Activated T-helper 9 cell treated with anti-CD3 and anti-CD28 coated beads, Interleukin-2, amount 50 U/mL, for 16 hours (primary cell): ENCODE measurements around the gene SHC3.

ENCODE experiments used
- DNase-seq: peaks from one replicate; pipeline ENCODE4 v3.0.0-alpha.2; 2020; ENCODE audit warnings: low read depth

The SHC3 gene

GRCh38 chr9:89109666-89110065 lies 69.0 kb downstream of the SHC3 start:
- DNase-seq, result no peak

- no peak for DNase-seq
These were observed 71.2 kb downstream of the SHC3 start for GRCh38 chr9:89107406-89107805.

- no peak for DNase-seq
These were observed 72.3 kb downstream of the SHC3 start for GRCh38 chr9:89106224-89106851.

- no peak for DNase-seq
These were observed 73.8 kb downstream of the SHC3 start for GRCh38 chr9:89104821-89105220.

GRCh38 chr9:89097219-89097618 lies 81.4 kb downstream of the SHC3 start:
- DNase-seq, result no peak

GRCh38 chr9:89096807-89097206 lies 81.8 kb downstream of the SHC3 start:
- DNase-seq, result no peak

- DNase-seq, result no peak
These were observed 82.7 kb downstream of the SHC3 start for GRCh38 chr9:89095761-89096528.

- DNase-seq, result no peak
These were observed 85.2 kb downstream of the SHC3 start for GRCh38 chr9:89093201-89093975.

- no peak for DNase-seq
These were observed 89.4 kb downstream of the SHC3 start for GRCh38 chr9:89089176-89089575.

GRCh38 chr9:89083626-89084025 lies 95.0 kb downstream of the SHC3 start:
- DNase-seq, result no peak

GRCh38 chr9:89080193-89080592 lies 98.4 kb downstream of the SHC3 start:
- no peak for DNase-seq

- no peak for DNase-seq
These were observed 99.2 kb downstream of the SHC3 start for GRCh38 chr9:89079391-89079790.

GRCh38 chr9:89078860-89079259 lies 99.8 kb downstream of the SHC3 start:
- no peak for DNase-seq

- no peak for DNase-seq
These were observed 100.2 kb downstream of the SHC3 start for GRCh38 chr9:89078421-89078820.

- DNase-seq, result no peak
These were observed 101.1 kb downstream of the SHC3 start for GRCh38 chr9:89077519-89077918.

GRCh38 chr9:89073397-89073796 lies 105.2 kb downstream of the SHC3 start:
- DNase-seq, result no peak

GRCh38 chr9:89071591-89071990 lies 107.0 kb downstream of the SHC3 start:
- no peak for DNase-seq

GRCh38 chr9:89066835-89067234 lies 111.8 kb downstream of the SHC3 start:
- no peak for DNase-seq

GRCh38 chr9:89065921-89066320 lies 112.7 kb downstream of the SHC3 start:
- DNase-seq, result no peak

- DNase-seq, result no peak
These were observed 117.8 kb downstream of the SHC3 start for GRCh38 chr9:89060790-89061189.

GRCh38 chr9:89059925-89060506 lies 118.6 kb downstream of the SHC3 start:
- no peak for DNase-seq

GRCh38 chr9:89058906-89059305 lies 119.7 kb downstream of the SHC3 start:
- DNase-seq, result no peak
